Lower lobe of right lung (tissue), 2 donors: ENCODE data around the gene ZNF354C. TPM values are rescaled to one million over a fixed set of nuclear protein-coding genes. Genes with fewer than 3 reads are reported as not detected.
A peak's percentile ranks its signal among the peaks of the same experiment; 100 is the strongest.

Experiments used
- ATAC-seq, 2 donors: fragments of 200-7000 bp; cut with Tn5 transposase; one replicate each; pipeline ENCODE4 v1.9.1; 2020 to 2022; ENCODE audit warnings: mild to moderate bottlenecking in 2 of 2, moderate library complexity in 2 of 2
- DNase-seq: peaks from one replicate; pipeline ENCODE4 v3.0.0-alpha.2; 2020
- H3K27ac ChIP-seq: fragments of 200-600 bp; one replicate; pipeline ENCODE4 v1.8.0; 2022
- H3K27me3 ChIP-seq: fragments of 200-600 bp; one replicate; pipeline ENCODE4 v1.8.0; 2022; ENCODE audit warnings: low read depth
- H3K36me3 ChIP-seq: fragments of 200-600 bp; one replicate; pipeline ENCODE4 v1.8.0; 2022; ENCODE audit warnings: mild to moderate bottlenecking
- H3K4me1 ChIP-seq: fragments of 200-600 bp; one replicate; pipeline ENCODE4 v1.8.0; 2022
- H3K4me3 ChIP-seq: fragments of 200-600 bp; one replicate; pipeline ENCODE4 v1.8.0; 2022; ENCODE audit warnings: mild to moderate bottlenecking
- H3K9me3 ChIP-seq: fragments of 200-600 bp; one replicate; pipeline ENCODE4 v1.8.0; 2022
- CTCF ChIP-seq: fragments of 200-600 bp; IDR thresholded peaks from one replicate; pipeline ENCODE4 v1.8.0; 2022; ENCODE audit warnings: antibody characterized with exemption, mild to moderate bottlenecking
- intact Hi-C: fragments of 100-400 bp; cut with DNase I; formaldehyde crosslinking; loops from one replicate; pipeline ENCODE4 v1.11.0; 2022
- total RNA-seq: library from RNA; stranded (reverse); fragmentation: NEBNext Ultra II Directional; extraction: Animal tissue kit (Norgen Biotek cat#: 25700); gene quantifications from one replicate; pipeline ENCODE4 v1.2.1, GENCODE V29; 2021
- donor health status: DM: no; HTN: yes; CAD: no; lungs with severe emphysema.

The ZNF354C gene
- total RNA-seq, 1 donor from 2014 or later = 6.7 TPM

GRCh38 chr5:179123491-179124272, 63.5 kb downstream of the ZNF354C start:
- no peaks in the 10 kb centered on the region for H3K9me3 ChIP-seq
- H3K4me3 ChIP-seq = no peak overlapping the region
- H3K27ac ChIP-seq = no peak overlapping the region
- ATAC-seq (no peak), DNase-seq (peak; percentile 30)
- H3K36me3 ChIP-seq = no peaks in the 10 kb centered on the region
- TF ChIP-seq CTCF = no peak
- H3K27me3 ChIP-seq = no peaks in the 10 kb centered on the region
- intact Hi-C loops = no loop called here
- H3K4me1 ChIP-seq = no peaks in the 10 kb centered on the region

GRCh38 chr5:179124273-179124852, 64.2 kb downstream of the ZNF354C start:
- TF ChIP-seq CTCF = no peak

GRCh38 chr5:179124853-179125788, 64.9 kb downstream of the ZNF354C start:
- no peaks in the 10 kb centered on the region for H3K9me3 ChIP-seq

More at GRCh38 chr5:179124273-179124852, 64.2 kb downstream of the ZNF354C start:
- H3K36me3 ChIP-seq = no peaks in the 10 kb centered on the region
- no peaks in the 10 kb centered on the region for H3K9me3 ChIP-seq
- H3K4me1 ChIP-seq = no peaks in the 10 kb centered on the region
- intact Hi-C loops = no loop called here
- H3K27ac ChIP-seq = no peak overlapping the region
- DNase-seq (peak; percentile 35), ATAC-seq (no peak)
- no peak overlapping the region for H3K4me3 ChIP-seq
- no peaks in the 10 kb centered on the region for H3K27me3 ChIP-seq

GRCh38 chr5:179125789-179126505, 65.8 kb downstream of the ZNF354C start:
- H3K27ac ChIP-seq = no peak overlapping the region
- H3K4me3 ChIP-seq = no peak overlapping the region
- no peaks in the 10 kb centered on the region for H3K27me3 ChIP-seq
- intact Hi-C loops = no loop called here
- ATAC-seq (no peak), DNase-seq (peak; percentile 35)
- H3K9me3 ChIP-seq = no peaks in the 10 kb centered on the region
- peaks cover 6% of the 10 kb centered on the region for H3K36me3 ChIP-seq
- no peaks in the 10 kb centered on the region for H3K4me1 ChIP-seq
- TF ChIP-seq CTCF = no peak

More at GRCh38 chr5:179124853-179125788, 64.9 kb downstream of the ZNF354C start:
- no peak overlapping the region for H3K27ac ChIP-seq
- H3K36me3 ChIP-seq = peaks cover 6% of the 10 kb centered on the region
- ATAC-seq (no peak), DNase-seq (peak; percentile 22)
- TF ChIP-seq CTCF = no peak
- H3K27me3 ChIP-seq = no peaks in the 10 kb centered on the region
- intact Hi-C loops = no loop called here
- no peaks in the 10 kb centered on the region for H3K4me1 ChIP-seq
- H3K4me3 ChIP-seq = no peak overlapping the region

- H3K4me1 ChIP-seq = no peaks in the 10 kb centered on the region
- H3K27me3 ChIP-seq = no peaks in the 10 kb centered on the region
- intact Hi-C loops = no loop called here
- no peak overlapping the region for H3K27ac ChIP-seq
- DNase-seq = peak; percentile 20
- H3K4me3 ChIP-seq = no peak overlapping the region
- TF ChIP-seq CTCF = no peak
- H3K9me3 ChIP-seq = no peaks in the 10 kb centered on the region
- peaks cover 6% of the 10 kb centered on the region for H3K36me3 ChIP-seq
- no peak for ATAC-seq
Measured at GRCh38 chr5:179126506-179126991, 66.4 kb downstream of the ZNF354C start.
